Spleen (tissue), 11 donors: Measurements from ENCODE around the gene NRROS. TPM values are rescaled to one million over a fixed set of nuclear protein-coding genes. Genes with fewer than 3 reads are reported as not detected.
A peak's percentile ranks its signal among the peaks of the same experiment; 100 is the strongest.
"Not testable (repeated sequence)": the region's sequence is repeated elsewhere in the genome, so short reads cannot be mapped to it uniquely, and the experiment has no call there.

ENCODE experiments used
- DNase-seq: peaks from one replicate; pipeline ENCODE4 v3.0.0-alpha.2; 2020
- H3K27ac ChIP-seq, 8 donors: fragments of 200-600 bp; sonication (generic) in 7 of 8; 1 replicate in 4 of 8; 2 replicates in 4 of 8; pipeline versions ENCODE4 v1.5.0 to v1.8.0; 2016 to 2021; ENCODE audit warnings: inconsistent platforms in 4 of 8, mild to moderate bottlenecking in 4 of 8, moderate library complexity in 1 of 8
- H3K27me3 ChIP-seq, 7 donors: fragments of 200-600 bp; sonication (generic) in 6 of 7; replicated peaks in 1 of 7; 1 replicate in 4 of 7; 2 replicates in 3 of 7; pipeline versions ENCODE4 v1.5.0 to v1.8.0; 2016 to 2021; ENCODE audit warnings: inconsistent platforms in 3 of 7, mild to moderate bottlenecking in 1 of 7
- H3K36me3 ChIP-seq, 6 donors: fragments of 200-600 bp; sonication (generic) in 5 of 6; 1 replicate in 4 of 6; 2 replicates in 2 of 6; pipeline versions ENCODE4 v1.5.0 to v1.8.0; 2016 to 2021; ENCODE audit warnings: inconsistent platforms in 2 of 6
- H3K4me1 ChIP-seq, 6 donors: fragments of 200-600 bp; sonication (generic) in 5 of 6; 1 replicate in 3 of 6; 2 replicates in 3 of 6; pipeline versions ENCODE4 v1.5.0 to v1.8.0; 2016 to 2021; ENCODE audit warnings: inconsistent platforms in 3 of 6
- H3K4me3 ChIP-seq, 8 donors: fragments of 200-600 bp; sonication (generic) in 7 of 8; 1 replicate in 4 of 8; 2 replicates in 4 of 8; pipeline versions ENCODE4 v1.5.0 to v1.8.0; 2016 to 2021; ENCODE audit warnings: inconsistent platforms in 4 of 8, mild to moderate bottlenecking in 4 of 8, moderate library complexity in 2 of 8
- H3K9me3 ChIP-seq, 8 donors: fragments of 200-600 bp; sonication (generic) in 7 of 8; 1 replicate in 4 of 8; 2 replicates in 4 of 8; pipeline versions ENCODE4 v1.5.0 to v1.8.0; 2016 to 2021; ENCODE audit warnings: inconsistent platforms in 4 of 8
- POLR2A ChIP-seq, 3 donors: fragments of 450-650 bp; IDR thresholded peaks; one replicate each; pipeline ENCODE4 v1.5.1; 2017; ENCODE audit warnings: antibody characterized with exemption in 3 of 3, mild to moderate bottlenecking in 1 of 3
- POLR2AphosphoS5 ChIP-seq, 3 donors: sonication (generic); formaldehyde crosslinking; IDR thresholded peaks; one replicate each; pipeline ENCODE4 v1.5.1; 2017; ENCODE audit warnings: antibody characterized with exemption in 3 of 3
- WGBS, 5 donors: extraction: QIAGEN DNeasy Blood & Tissue Kit in 3 of 5; methylation state at CpG; one replicate each; pipeline versions ENCODE4 v1.1.5 to v1.1.7; 2013 to 2018; 5-methylcytosine and 5-hydroxymethylcytosine counted together
- intact Hi-C: fragments of 100-400 bp; cut with DNase I; formaldehyde crosslinking; loops from one replicate; pipeline ENCODE4 v1.15.0; 2023; ENCODE audit warnings: low total_unique reads
- polyA plus RNA-seq, 3 donors: library from polyadenylated mRNA; stranded (reverse); fragments of 200-250 nt; gene quantifications; one replicate each; pipeline ENCODE4 v1.2.1, GENCODE V29; 2013
- total RNA-seq, 7 donors: library from RNA; depleted of rRNA in 3 of 7; stranded (reverse); fragments of >200 nt in 3 of 7; fragmentation: NEBNext Ultra II Directional in 4 of 7; extraction: Animal tissue kit (Norgen Biotek cat#: 25700) in 4 of 7; gene quantifications; one replicate each; pipeline versions ENCODE4 v1.1.0 to v1.2.1, GENCODE V29; 2016 to 2021
- TF ChIP-seq, protein P1 (sequence below), 11 experiments: fragments of 200-600 bp in 7 of 11; fragments of 450-650 bp in 4 of 11; sonication (generic) in 4 of 11; IDR thresholded peaks in 8 of 11; conservative IDR thresholded peaks in 3 of 11; 1 replicate in 7 of 11; 2 replicates in 4 of 11; pipeline versions ENCODE4 v1.4.0 to v1.8.0; 2016 to 2021; ENCODE audit warnings: antibody characterized with exemption in 11 of 11, inconsistent platforms in 4 of 11, mild to moderate bottlenecking in 1 of 11
- donor health status: healthy with polysubstance abuse.
- donor health status: DM: no; HTN: no; CAD: no; lungs with moderate emphysema.
- donor health status: DM: no; HTN: no; CAD: no.
- donor health status: Bipolar disorder and iron deficiency.
- donor health status: healthy.
- donor health status: DM: no; HTN: no; CAD: no.
- donor health status: DM: yes; HTN: yes; CAD: no.

The NRROS gene
- total and polyA plus RNA-seq, 10 donors, result 7.8 to 35.2 (median 29.9) TPM

DNA sequence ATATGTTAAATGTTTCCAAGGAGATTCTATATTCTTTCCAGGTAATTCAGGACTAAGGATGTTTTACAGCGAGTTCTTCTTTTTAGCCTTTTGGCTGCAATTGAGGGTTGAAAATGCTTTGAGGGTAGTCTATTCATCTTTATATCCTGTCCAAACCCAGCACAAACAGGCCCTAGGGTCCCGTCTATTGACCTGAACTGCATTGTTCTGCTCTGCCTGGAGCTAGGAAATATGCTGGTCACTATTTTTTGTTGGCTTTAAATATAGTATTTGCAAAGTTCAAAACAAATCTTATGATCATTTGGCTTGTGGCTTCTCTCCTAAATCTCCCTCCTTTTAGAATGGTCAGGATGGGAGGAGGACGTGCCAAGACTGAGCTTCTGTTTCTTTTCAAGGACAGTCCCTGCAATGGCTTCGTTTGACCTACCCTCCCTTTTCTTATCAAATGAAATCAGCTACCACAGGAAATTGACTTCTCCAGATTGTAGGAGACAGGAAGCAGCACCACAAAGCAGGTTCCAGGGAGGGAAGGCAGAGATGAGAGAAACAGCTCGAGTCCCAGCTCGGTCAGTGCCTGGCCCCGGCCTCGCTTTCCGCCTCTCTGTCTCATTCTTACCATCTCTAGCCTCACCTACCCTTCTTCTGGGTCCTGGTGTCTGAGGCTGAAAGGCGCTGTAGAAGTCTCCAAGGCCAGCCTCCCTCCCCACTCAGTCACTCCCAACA, 27.6 kb upstream of the NRROS start:
- DNase-seq, result no peak
- intact Hi-C loops, result no loop called here
- peak overlapping the region; percentile 59 to 85 (median 81) for H3K27ac ChIP-seq

DNA sequence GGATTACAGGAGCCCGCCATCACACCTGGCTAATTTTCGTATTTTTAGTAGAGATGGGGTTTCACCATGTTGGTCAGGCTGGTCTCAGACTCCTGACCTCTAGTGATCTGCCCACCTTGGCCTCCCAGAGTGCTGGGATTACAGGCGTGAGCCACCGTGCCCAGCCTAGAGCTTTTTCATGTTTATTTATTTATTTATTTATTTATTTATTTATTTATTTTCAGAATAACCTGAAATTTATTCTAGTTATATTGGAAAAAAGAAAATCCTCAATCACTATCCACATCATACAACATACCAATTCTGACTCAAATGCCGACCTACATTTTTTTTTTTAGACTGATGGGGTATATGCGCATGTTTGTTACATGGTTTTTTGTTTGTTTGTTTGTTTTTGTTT, 24.3 kb upstream of the NRROS start:
- DNase-seq, H3K4me3 ChIP-seq, H3K27ac ChIP-seq, H3K27me3 ChIP-seq, H3K9me3 ChIP-seq, intact Hi-C loops, H3K36me3 ChIP-seq: not testable (repeated sequence)
- WGBS, 5 donors, result 92 to 97% (median 93%) methylated on average over 6 of the region's 6 CpGs
- H3K4me1 ChIP-seq, result peaks cover 11 to 57% (median 32%) of the 10 kb centered on the region in 6 donors

More for the DNA sequence above, 27.6 kb upstream of the NRROS start:
- 28 to 48% (median 34%) methylated on average over 10 of the region's 10 CpGs for WGBS, 5 donors
- H3K4me1 ChIP-seq, result peaks cover 18 to 45% (median 30%) of the 10 kb centered on the region in 6 donors
- no peak overlapping the region for H3K4me3 ChIP-seq
- H3K9me3 ChIP-seq, result peaks cover 0 to 6% (median 0%) of the 10 kb centered on the region in 8 donors
- no peaks in the 10 kb centered on the region for H3K27me3 ChIP-seq
- TF ChIP-seq, protein P1, sequence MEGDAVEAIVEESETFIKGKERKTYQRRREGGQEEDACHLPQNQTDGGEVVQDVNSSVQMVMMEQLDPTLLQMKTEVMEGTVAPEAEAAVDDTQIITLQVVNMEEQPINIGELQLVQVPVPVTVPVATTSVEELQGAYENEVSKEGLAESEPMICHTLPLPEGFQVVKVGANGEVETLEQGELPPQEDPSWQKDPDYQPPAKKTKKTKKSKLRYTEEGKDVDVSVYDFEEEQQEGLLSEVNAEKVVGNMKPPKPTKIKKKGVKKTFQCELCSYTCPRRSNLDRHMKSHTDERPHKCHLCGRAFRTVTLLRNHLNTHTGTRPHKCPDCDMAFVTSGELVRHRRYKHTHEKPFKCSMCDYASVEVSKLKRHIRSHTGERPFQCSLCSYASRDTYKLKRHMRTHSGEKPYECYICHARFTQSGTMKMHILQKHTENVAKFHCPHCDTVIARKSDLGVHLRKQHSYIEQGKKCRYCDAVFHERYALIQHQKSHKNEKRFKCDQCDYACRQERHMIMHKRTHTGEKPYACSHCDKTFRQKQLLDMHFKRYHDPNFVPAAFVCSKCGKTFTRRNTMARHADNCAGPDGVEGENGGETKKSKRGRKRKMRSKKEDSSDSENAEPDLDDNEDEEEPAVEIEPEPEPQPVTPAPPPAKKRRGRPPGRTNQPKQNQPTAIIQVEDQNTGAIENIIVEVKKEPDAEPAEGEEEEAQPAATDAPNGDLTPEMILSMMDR (IDR thresholded peaks at IDR 0.05 in 8 of 11, conservative IDR thresholded peaks at IDR 0.05 in 3 of 11), result no peak
- peak in 2 of 3 donors; percentile 57 to 66 for TF ChIP-seq POLR2AphosphoS5 (IDR thresholded peaks at IDR 0.05)
- no peaks in the 10 kb centered on the region for H3K36me3 ChIP-seq

DNA sequence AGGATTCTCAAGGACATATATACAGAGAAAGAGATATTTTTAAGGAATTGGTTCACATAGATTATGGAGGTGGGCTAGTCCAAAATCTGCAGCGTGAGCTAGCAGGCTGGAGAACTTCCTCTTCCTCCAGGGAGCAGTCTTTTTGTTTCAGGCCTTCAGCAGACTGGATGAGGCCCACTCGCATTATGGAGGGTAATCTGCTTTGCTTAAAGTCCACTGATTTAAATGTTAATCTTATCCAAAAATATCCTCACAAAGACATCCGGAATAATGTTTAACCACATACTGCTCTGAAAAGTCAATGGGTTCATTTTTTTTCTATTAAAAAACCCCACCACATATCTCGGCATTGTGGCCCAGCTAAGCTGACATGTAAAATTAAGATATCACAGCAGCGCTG, 22.2 kb upstream of the NRROS start:
- H3K9me3 ChIP-seq, result no peaks in the 10 kb centered on the region
- no peak overlapping the region for H3K4me3 ChIP-seq
- no peak for DNase-seq
- H3K4me1 ChIP-seq, result peaks cover 9 to 57% (median 30%) of the 10 kb centered on the region in 6 donors
- intact Hi-C loops, result no loop called here
- TF ChIP-seq, protein P1 (IDR thresholded peaks at IDR 0.05 in 8 of 11, conservative IDR thresholded peaks at IDR 0.05 in 3 of 11), result no peak
- no peak for TF ChIP-seq POLR2AphosphoS5 (IDR thresholded peaks at IDR 0.05)
- H3K36me3 ChIP-seq, result no peaks in the 10 kb centered on the region
- WGBS, 5 donors, result 45 to 65% (median 55%) methylated on average over 5 of the region's 5 CpGs
- H3K27me3 ChIP-seq, result no peaks in the 10 kb centered on the region
- peak overlapping the region in 3 of 8 donors; percentile 18 to 41 (median 36) for H3K27ac ChIP-seq

DNA sequence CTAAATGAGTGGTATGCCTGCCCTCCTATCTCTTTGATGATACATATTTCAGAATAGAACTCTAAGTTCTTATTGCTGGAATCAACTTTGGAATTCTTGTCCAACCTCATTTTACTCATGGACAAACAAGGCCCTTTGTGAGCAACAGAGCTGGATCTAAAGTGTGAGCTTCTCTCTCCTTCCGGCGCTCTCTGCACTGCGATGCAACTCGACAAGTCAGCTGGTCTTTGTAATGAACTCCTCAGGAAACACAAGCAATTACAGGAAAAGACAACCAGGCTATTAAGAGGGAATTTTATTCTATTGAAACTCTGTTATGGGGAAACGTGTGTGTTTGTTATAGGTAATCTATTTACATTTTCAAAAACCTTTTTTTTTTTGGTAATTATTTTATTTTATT, 20.3 kb upstream of the NRROS start:
- TF ChIP-seq, protein P1 (IDR thresholded peaks at IDR 0.05 in 8 of 11, conservative IDR thresholded peaks at IDR 0.05 in 3 of 11), result no peak
- TF ChIP-seq POLR2A (IDR thresholded peaks at IDR 0.05) (no peak), POLR2AphosphoS5 (IDR thresholded peaks at IDR 0.05) (no peak)
- peak overlapping the region; percentile 42 to 82 (median 71) for H3K27ac ChIP-seq
- no peaks in the 10 kb centered on the region for H3K9me3 ChIP-seq
- peaks cover 12 to 71% (median 36%) of the 10 kb centered on the region in 6 donors for H3K4me1 ChIP-seq
- intact Hi-C loops, result no loop called here
- no peak overlapping the region for H3K4me3 ChIP-seq
- WGBS, 5 donors, result 27 to 45% (median 33%) methylated on average over 5 of the region's 5 CpGs
- no peaks in the 10 kb centered on the region for H3K36me3 ChIP-seq
- H3K27me3 ChIP-seq, result no peaks in the 10 kb centered on the region
- no peak for DNase-seq

DNA sequence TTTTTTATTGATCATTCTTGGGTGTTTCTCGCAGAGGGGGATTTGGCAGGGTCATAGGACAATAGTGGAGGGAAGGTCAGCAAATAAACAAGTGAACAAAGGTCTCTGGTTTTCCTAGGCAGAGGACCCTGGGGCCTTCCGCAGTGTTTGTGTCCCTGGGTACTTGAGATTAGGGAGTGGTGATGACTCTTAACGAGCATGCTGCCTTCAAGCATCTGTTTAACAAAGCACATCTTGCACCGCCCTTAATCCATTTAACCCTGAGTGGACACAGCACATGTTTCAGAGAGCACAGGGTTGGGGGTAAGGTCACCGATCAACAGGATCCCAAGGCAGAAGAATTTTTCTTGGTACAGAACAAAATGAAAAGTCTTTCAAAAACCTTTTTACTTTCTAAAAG, 19.9 kb upstream of the NRROS start:
- H3K36me3 ChIP-seq, H3K9me3 ChIP-seq, H3K4me3 ChIP-seq, intact Hi-C loops, DNase-seq, H3K27me3 ChIP-seq: not testable (repeated sequence)
- Histone ChIP-seq H3K27ac (peak overlapping the region in 7 of 8 donors; percentile 66 to 82 (median 79)), H3K4me1 (peaks cover 13 to 75% (median 38%) of the 10 kb centered on the region in 6 donors)
- 34 to 77% (median 63%) methylated on average over 1 to 4 of the region's 5 CpGs for whole genome bisulfite sequencing, 5 donors
